ENCODE measurements around the gene CDH23.

- TF ChIP-seq CTCF (conservative IDR thresholded peaks at IDR 0.05) (no peak), EZH2 (IDR thresholded peaks at IDR 0.05; ENCODE audit: low read depth) (no peak)
Observed at GRCh38 chr10:71707240-71707789, 310.6 kb downstream of the CDH23 start.
